ENCODE data around the gene C1QTNF6. TPM values are rescaled to one million over a fixed set of nuclear protein-coding genes. Genes with fewer than 3 reads are reported as not detected.

Gene C1QTNF6
- total and polyA plus RNA-seq, 2 of the 4 experiments (the other 2 are of a cell fraction) = 1.1 to 10.9 TPM

DNA sequence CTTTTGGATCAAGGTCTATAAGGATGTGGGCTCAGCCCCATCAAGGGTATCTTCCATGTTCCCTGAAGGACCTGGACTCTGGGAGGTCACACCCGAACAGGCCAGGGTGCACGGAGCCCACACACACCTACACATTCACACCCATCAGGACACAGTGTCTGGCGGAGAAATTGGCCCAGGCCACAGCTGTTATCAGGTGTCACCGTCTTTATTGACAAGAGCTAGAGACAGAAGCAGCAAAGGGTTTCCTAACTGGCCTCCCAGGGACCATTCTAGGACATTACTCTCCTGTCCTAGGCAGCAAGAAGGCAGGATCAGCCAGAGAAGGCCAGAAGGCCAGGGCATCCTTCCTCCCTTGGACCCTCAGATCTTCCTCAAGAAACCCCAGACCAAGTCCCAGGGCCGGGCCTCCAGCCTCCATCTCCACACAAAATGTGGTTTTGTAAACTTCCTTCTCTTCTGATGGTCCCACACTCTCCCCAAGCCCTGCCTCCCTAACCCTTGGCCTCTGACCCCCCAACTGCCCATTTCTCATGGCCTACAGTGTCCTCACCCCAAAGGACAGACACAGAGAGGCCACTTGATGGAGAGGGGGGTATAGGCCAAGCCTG is 16.1 kb upstream of the C1QTNF6 start:
- intact Hi-C loops (cut with micrococcal nuclease) = no loop called here

More for the DNA sequence above, 16.1 kb upstream of the C1QTNF6 start:
- H4K8ac ChIP-seq (ENCODE audit: low read depth in 2 of 2, low read length in 2 of 2) = no peak overlapping the region
- ChIA-PET CTCF (no interaction called here), POLR2A (ENCODE audit: unreplicated experiment) (no interaction called here)
- H3K79me1 ChIP-seq (ENCODE audit: low read depth in 1 of 2, low read length in 2 of 2) = no peaks in the 10 kb centered on the region
- no peak overlapping the region for H2BK15ac ChIP-seq (ENCODE audit: low read depth, low read length)
- no peak for DNase-seq
- ATAC-seq (ENCODE audit: low read depth) = no peak
- H2AK5ac ChIP-seq (ENCODE audit: low read depth, low read length) = no peak overlapping the region
- H4K20me1 ChIP-seq (ENCODE audit: insufficient read depth, low read length) = no peaks in the 10 kb centered on the region
- no peak for TF ChIP-seq RCOR1 (IDR thresholded peaks at IDR 0.05; ENCODE audit: insufficient replicate concordance, low read length)
- TF ChIP-seq BHLHE40 (IDR thresholded peaks at IDR 0.05; ENCODE audit: low read depth, low read length) = no peak
- TF ChIP-seq, protein P1, sequence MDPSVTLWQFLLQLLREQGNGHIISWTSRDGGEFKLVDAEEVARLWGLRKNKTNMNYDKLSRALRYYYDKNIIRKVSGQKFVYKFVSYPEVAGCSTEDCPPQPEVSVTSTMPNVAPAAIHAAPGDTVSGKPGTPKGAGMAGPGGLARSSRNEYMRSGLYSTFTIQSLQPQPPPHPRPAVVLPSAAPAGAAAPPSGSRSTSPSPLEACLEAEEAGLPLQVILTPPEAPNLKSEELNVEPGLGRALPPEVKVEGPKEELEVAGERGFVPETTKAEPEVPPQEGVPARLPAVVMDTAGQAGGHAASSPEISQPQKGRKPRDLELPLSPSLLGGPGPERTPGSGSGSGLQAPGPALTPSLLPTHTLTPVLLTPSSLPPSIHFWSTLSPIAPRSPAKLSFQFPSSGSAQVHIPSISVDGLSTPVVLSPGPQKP (IDR thresholded peaks at IDR 0.05; ENCODE audit: borderline replicate concordance, low read depth, low read length) = no peak
- no peak for TF ChIP-seq RAD21 (IDR thresholded peaks at IDR 0.05; ENCODE audit: low read length)
- TF ChIP-seq MAZ (IDR thresholded peaks at IDR 0.05; ENCODE audit: borderline replicate concordance, low read depth, low read length) = no peak
- TF ChIP-seq MAFK (IDR thresholded peaks at IDR 0.05; ENCODE audit: low read depth, low read length) = no peak
- no peak for TF ChIP-seq SMC3 (IDR thresholded peaks at IDR 0.05; ENCODE audit: low read depth, low read length)
- no peak for TF ChIP-seq MXI1 (IDR thresholded peaks at IDR 0.05; ENCODE audit: borderline replicate concordance, low read depth, low read length)
- TF ChIP-seq NFE2L2 (IDR thresholded peaks at IDR 0.05; ENCODE audit: low read depth, low read length) = no peak
- TF ChIP-seq CTCF (conservative IDR thresholded peaks at IDR 0.05; ENCODE audit: low read depth, low read length) = no peak
- TF ChIP-seq, protein P2, sequence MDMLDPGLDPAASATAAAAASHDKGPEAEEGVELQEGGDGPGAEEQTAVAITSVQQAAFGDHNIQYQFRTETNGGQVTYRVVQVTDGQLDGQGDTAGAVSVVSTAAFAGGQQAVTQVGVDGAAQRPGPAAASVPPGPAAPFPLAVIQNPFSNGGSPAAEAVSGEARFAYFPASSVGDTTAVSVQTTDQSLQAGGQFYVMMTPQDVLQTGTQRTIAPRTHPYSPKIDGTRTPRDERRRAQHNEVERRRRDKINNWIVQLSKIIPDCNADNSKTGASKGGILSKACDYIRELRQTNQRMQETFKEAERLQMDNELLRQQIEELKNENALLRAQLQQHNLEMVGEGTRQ (IDR thresholded peaks at IDR 0.05; ENCODE audit: low read depth, low read length) = no peak
- no peak for TF ChIP-seq CHD1 (IDR thresholded peaks at IDR 0.05; ENCODE audit: low read depth, low read length)
- TF ChIP-seq RFX5 (IDR thresholded peaks at IDR 0.05; ENCODE audit: low read depth, low read length) = no peak
- no peak for TF ChIP-seq POLR2A (IDR thresholded peaks at IDR 0.05; ENCODE audit: low read depth, low read length)
- no peak for TF ChIP-seq CEBPB (IDR thresholded peaks at IDR 0.05; ENCODE audit: low read depth, low read length)
- in situ Hi-C loops (cut with MboI; ENCODE audit: low sequenced_read_pairs) (no loop called here), dilution Hi-C loops (cut with HindIII; ENCODE audit: low sequenced_read_pairs, unreplicated experiment) (no loop called here)
- H2AK9ac ChIP-seq (replicated peaks; ENCODE audit: low read depth, low read length, poor library complexity) = no peak overlapping the region
- no peak overlapping the region for H2BK20ac ChIP-seq (ENCODE audit: low read depth, low read length)
- no peak overlapping the region for H3K4ac ChIP-seq (ENCODE audit: low read depth, low read length)
- peaks cover 10% of the 10 kb centered on the region; the same call in 1 of the 2 replicates for H3K27me3 ChIP-seq (ENCODE audit: control insufficient read depth, insufficient read depth, low read length)
- H3K18ac ChIP-seq (ENCODE audit: low read depth, low read length) = no peak overlapping the region
- H3K36me3 ChIP-seq (ENCODE audit: control insufficient read depth, insufficient read depth, low read length) = no peaks in the 10 kb centered on the region
- H3K4me3 ChIP-seq (ENCODE audit: insufficient read depth, low read depth, low read length) = no peak overlapping the region
- peaks cover 4% of the 10 kb centered on the region; the same call in 1 of the 2 replicates for H3K9me1 ChIP-seq (ENCODE audit: insufficient read depth, low read length)
- H3K9me3 ChIP-seq (ENCODE audit: control insufficient read depth, insufficient read depth, low read length) = no peaks in the 10 kb centered on the region
- H3K4me2 ChIP-seq (ENCODE audit: low read depth, low read length) = no peak overlapping the region
- H2AFZ ChIP-seq (replicated peaks; ENCODE audit: low read length, poor library complexity) = no peak overlapping the region
- H3K56ac ChIP-seq (ENCODE audit: extremely low read depth, insufficient read depth, low read length) = no peak overlapping the region
- WGBS, 2 experiments (ENCODE audit: extremely low coverage in 2 of 2, insufficient read length in 1 of 2) = no CpG with 5 or more reads among the region's 5 CpGs
- H3K27ac ChIP-seq (ENCODE audit: insufficient read depth, low read length) = no peak overlapping the region
- no peak overlapping the region for H2BK120ac ChIP-seq (ENCODE audit: low read depth, low read length)
- BruUV-seq (replicated peaks) = no TSS peak
- H3K9ac ChIP-seq (ENCODE audit: low read depth, low read length) = no peak overlapping the region
- peaks cover 3% of the 10 kb centered on the region for H3K4me1 ChIP-seq (ENCODE audit: control insufficient read depth, insufficient read depth, low read length)
- H4K5ac ChIP-seq (ENCODE audit: low read depth, low read length) = no peak overlapping the region
- no peak overlapping the region for H3K23ac ChIP-seq (ENCODE audit: low read depth, low read length)
- no peak overlapping the region for H2BK5ac ChIP-seq (ENCODE audit: low read depth, low read length, poor library complexity, severe bottlenecking)
- H4K91ac ChIP-seq (ENCODE audit: insufficient read depth, low read depth, low read length) = no peak overlapping the region
- H3K14ac ChIP-seq (replicated peaks; ENCODE audit: low read depth, low read length) = no peak overlapping the region
